22Rv1 (cell line): Measurements from ENCODE around the gene TEKT2.

Source experiments
- CTCF ChIP-seq: fragments of 450-650 bp; IDR thresholded peaks from 2 replicates; pipeline ENCODE4 v1.5.1; 2017; ENCODE audit warnings: mild to moderate bottlenecking
- ZFX ChIP-seq: fragments of 450-650 bp; IDR thresholded peaks from 2 replicates; pipeline ENCODE4 v1.6.1; 2017; ENCODE audit warnings: antibody characterized with exemption, borderline replicate concordance

- TF ChIP-seq CTCF (no peak), ZFX (no peak)
Measured at GRCh38 chr1:36096500-36097432, 12.9 kb downstream of the TEKT2 start.
